HCT116 (cell line): Measurements from ENCODE around the gene NPIPB8.
"Not testable (repeated sequence)": the region's sequence is repeated elsewhere in the genome, so short reads cannot be mapped to it uniquely, and the experiment has no call there.

Source experiments
- EZH2 ChIP-seq: fragments of 200-600 bp; sonication (generic); IDR thresholded peaks from 2 replicates; pipeline ENCODE4 v1.6.1; 2017; ENCODE audit warnings: antibody characterized with exemption, mixed run types
- EZH2phosphoT487 ChIP-seq: fragments of 200-600 bp; IDR thresholded peaks from 2 replicates; pipeline ENCODE4 v1.6.1; 2018; ENCODE audit warnings: antibody characterized with exemption, borderline replicate concordance
- FOSL1 ChIP-seq: IDR thresholded peaks from 2 replicates; pipeline ENCODE4 v1.6.1; 2012; ENCODE audit warnings: low read depth
- POLR2A ChIP-seq: IDR thresholded peaks from 2 replicates; pipeline ENCODE4 v1.7.0; 2011; ENCODE audit warnings: borderline replicate concordance; ENCODE audit not compliant: insufficient read depth, insufficient read length; ENCODE audit errors: extremely low read depth
- POLR2AphosphoS5 ChIP-seq: IDR thresholded peaks from 2 replicates; pipeline ENCODE4 v1.6.1; 2011; ENCODE audit warnings: mild to moderate bottlenecking, low read depth, low read length, moderate library complexity
- RAD21 ChIP-seq: IDR thresholded peaks from 2 replicates; pipeline ENCODE4 v1.6.1; 2012; ENCODE audit warnings: low read depth, mild to moderate bottlenecking
- SP1 ChIP-seq: IDR thresholded peaks from 2 replicates; pipeline ENCODE4 v1.6.1; 2012; ENCODE audit warnings: low read depth
- YY1 ChIP-seq: IDR thresholded peaks from 2 replicates; pipeline ENCODE4 v1.6.1; 2011; ENCODE audit warnings: low read length, low read depth, moderate library complexity, mild to moderate bottlenecking; ENCODE audit not compliant: insufficient replicate concordance; ENCODE audit errors: extremely low read depth
- ZFX ChIP-seq: fragments of 450-650 bp; IDR thresholded peaks from 2 replicates; pipeline ENCODE4 v1.6.1; 2017
- TF ChIP-seq, protein P1 (sequence below), 3 experiments: fragments of 200-600 bp in 1 of 3; sonication (generic) in 1 of 3; IDR thresholded peaks in 2 of 3; conservative IDR thresholded peaks in 1 of 3; 2 replicates each; pipeline ENCODE4 v1.5.1; 2012 to 2017; ENCODE audit warnings: low read depth in 2 of 3, low read length in 2 of 3, antibody characterized with exemption in 1 of 3, borderline replicate concordance in 1 of 3, control low read depth in 1 of 3, mild to moderate bottlenecking in 1 of 3, mixed read lengths in 1 of 3, mixed run types in 1 of 3, moderate library complexity in 1 of 3; ENCODE audit not compliant: insufficient read depth in 1 of 3
- TF ChIP-seq, protein P2 (sequence below): IDR thresholded peaks from 2 replicates; pipeline ENCODE4 v1.6.1; 2012
- TF ChIP-seq, protein P3 (sequence below): IDR thresholded peaks from 2 replicates; pipeline ENCODE4 v1.6.1; 2012
- TF ChIP-seq, protein P4 (sequence below): IDR thresholded peaks from 2 replicates; pipeline ENCODE4 v1.6.1; 2012; ENCODE audit warnings: low read depth

DNA sequence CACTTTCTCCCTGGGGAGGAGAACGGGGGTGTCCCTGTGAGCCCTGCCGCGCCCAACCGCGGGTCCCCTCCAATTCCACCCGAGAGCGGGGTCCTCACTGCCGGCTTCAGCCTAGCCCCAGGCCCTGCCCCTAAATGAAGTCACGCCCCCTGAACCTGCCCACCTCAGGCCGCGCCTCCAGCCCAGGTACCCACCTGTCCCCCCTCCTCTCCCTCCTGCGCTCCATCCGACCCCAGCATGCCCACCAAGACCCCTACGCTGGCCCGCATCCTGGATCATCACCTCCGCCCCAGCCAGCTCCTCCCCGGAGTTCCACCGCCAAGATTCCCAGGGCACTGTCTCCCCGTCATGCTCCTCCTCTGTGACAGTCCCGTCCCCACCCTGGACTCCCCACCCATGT is 36.9 kb upstream of the NPIPB8 start:
- TF ChIP-seq ZFX, POLR2AphosphoS5, POLR2A, SP1, EZH2phosphoT487, EZH2, YY1, RAD21, FOSL1: not testable (repeated sequence)
- TF ChIP-seq, protein P1, sequence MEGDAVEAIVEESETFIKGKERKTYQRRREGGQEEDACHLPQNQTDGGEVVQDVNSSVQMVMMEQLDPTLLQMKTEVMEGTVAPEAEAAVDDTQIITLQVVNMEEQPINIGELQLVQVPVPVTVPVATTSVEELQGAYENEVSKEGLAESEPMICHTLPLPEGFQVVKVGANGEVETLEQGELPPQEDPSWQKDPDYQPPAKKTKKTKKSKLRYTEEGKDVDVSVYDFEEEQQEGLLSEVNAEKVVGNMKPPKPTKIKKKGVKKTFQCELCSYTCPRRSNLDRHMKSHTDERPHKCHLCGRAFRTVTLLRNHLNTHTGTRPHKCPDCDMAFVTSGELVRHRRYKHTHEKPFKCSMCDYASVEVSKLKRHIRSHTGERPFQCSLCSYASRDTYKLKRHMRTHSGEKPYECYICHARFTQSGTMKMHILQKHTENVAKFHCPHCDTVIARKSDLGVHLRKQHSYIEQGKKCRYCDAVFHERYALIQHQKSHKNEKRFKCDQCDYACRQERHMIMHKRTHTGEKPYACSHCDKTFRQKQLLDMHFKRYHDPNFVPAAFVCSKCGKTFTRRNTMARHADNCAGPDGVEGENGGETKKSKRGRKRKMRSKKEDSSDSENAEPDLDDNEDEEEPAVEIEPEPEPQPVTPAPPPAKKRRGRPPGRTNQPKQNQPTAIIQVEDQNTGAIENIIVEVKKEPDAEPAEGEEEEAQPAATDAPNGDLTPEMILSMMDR (IDR thresholded peaks at IDR 0.05 in 2 of 3, conservative IDR thresholded peaks at IDR 0.05 in 1 of 3; ENCODE audit: borderline replicate concordance in 1 of 3, insufficient read depth in 1 of 3, low read depth in 2 of 3, low read length in 2 of 3), result not testable (repeated sequence)
- TF ChIP-seq, protein P2, sequence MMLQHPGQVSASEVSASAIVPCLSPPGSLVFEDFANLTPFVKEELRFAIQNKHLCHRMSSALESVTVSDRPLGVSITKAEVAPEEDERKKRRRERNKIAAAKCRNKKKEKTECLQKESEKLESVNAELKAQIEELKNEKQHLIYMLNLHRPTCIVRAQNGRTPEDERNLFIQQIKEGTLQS, result not testable (repeated sequence)
- TF ChIP-seq, protein P3, sequence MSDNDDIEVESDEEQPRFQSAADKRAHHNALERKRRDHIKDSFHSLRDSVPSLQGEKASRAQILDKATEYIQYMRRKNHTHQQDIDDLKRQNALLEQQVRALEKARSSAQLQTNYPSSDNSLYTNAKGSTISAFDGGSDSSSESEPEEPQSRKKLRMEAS, result not testable (repeated sequence)
- TF ChIP-seq, protein P4, sequence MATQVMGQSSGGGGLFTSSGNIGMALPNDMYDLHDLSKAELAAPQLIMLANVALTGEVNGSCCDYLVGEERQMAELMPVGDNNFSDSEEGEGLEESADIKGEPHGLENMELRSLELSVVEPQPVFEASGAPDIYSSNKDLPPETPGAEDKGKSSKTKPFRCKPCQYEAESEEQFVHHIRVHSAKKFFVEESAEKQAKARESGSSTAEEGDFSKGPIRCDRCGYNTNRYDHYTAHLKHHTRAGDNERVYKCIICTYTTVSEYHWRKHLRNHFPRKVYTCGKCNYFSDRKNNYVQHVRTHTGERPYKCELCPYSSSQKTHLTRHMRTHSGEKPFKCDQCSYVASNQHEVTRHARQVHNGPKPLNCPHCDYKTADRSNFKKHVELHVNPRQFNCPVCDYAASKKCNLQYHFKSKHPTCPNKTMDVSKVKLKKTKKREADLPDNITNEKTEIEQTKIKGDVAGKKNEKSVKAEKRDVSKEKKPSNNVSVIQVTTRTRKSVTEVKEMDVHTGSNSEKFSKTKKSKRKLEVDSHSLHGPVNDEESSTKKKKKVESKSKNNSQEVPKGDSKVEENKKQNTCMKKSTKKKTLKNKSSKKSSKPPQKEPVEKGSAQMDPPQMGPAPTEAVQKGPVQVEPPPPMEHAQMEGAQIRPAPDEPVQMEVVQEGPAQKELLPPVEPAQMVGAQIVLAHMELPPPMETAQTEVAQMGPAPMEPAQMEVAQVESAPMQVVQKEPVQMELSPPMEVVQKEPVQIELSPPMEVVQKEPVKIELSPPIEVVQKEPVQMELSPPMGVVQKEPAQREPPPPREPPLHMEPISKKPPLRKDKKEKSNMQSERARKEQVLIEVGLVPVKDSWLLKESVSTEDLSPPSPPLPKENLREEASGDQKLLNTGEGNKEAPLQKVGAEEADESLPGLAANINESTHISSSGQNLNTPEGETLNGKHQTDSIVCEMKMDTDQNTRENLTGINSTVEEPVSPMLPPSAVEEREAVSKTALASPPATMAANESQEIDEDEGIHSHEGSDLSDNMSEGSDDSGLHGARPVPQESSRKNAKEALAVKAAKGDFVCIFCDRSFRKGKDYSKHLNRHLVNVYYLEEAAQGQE, result not testable (repeated sequence)
